HG03103 (cell line): ENCODE data around the gene ST6GAL1.
"Not testable (repeated sequence)": the region's sequence is repeated elsewhere in the genome, so short reads cannot be mapped to it uniquely, and the experiment has no call there.

Source experiments
- ATAC-seq: cut with Tn5 transposase; IDR thresholded peaks from one replicate; pipeline ENCODE4 v1.9.1; 2021; ENCODE audit warnings: low read depth; ENCODE audit not compliant: unreplicated experiment

ST6GAL1 gene

DNA sequence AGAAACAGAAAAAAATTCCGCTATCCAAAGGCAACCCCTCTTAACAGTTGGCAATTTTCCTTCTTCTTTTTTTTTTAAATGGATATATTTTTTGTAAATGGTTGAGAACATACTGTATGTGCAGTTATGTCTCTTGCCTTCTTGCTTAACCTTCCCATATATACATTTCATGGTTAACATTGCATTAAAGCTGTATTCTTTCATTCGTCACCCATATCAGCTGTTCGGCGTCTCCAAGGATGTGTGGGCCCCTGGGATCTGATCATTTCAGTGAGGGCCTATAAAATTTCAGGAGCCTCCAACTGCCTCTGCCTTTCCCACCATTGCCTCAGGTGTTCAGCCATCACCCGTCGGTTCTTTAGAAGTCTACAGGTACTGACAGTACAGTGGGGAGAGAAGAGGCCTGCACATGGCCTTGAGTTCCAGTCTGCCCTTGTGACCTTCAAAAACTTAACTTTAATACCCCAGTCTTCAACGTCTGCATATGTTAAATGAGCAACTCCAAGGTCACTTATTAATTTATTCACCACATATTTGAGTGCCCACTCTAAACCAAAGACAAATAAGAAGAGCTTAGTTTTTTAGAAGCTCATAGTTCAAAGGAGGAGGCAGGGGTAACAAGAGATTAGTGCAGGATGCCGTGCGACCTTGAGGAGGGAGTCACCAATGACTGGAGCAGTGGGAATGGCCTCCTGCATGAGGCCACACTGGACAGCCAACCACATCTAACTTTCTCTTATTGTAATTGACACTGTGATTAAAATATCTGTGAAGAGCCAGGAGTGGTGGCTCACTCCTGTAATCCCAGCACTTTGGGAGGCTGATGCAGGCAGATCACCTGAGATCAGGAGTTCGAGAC, 6.9 kb downstream of the ST6GAL1 start:
- ATAC-seq, result no peak

- no peak for ATAC-seq
Measured at GRCh38 chr3:186938716-186939115, 8.4 kb downstream of the ST6GAL1 start.

GRCh38 chr3:186939536-186939935, 9.2 kb downstream of the ST6GAL1 start:
- no peak for ATAC-seq

DNA sequence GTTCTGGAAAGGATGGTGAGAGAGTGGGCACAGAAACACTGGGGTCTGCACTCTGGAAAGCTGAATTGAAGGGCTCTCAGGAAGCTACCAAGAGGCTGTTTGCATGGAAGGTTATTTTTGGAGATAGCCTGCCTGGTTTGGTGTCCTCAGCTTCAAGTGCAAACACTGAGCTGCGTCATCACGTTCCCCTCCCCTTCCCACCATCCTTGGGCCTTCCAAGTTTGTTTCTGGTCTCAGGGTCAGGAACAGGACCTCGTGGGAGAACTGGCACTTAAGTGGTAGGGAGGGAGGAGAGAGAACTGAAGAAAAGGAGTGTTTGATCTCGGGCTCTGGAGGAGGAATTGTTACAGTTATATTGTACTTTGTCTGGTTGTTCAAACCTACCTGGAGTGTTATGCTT, 10.6 kb downstream of the ST6GAL1 start:
- ATAC-seq, result no peak

DNA sequence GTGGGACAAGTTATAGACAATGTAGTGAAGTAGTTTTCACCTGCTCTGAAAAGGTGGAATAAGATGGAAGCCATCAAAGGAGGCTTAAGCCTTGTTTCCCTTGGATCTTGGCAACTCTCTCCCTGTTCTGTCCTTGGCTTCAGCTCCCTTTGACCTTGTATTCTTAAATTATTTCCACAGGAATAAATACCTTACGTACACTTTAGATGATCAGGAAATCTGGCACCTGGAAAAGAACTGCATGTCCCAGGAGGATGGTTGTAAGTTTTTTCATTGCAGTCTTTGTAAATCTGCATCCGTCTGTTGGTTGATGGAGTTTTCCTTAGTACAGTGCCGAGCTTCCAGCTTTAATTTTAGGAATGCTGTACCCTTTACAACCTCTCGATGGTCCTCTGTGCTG, 11.8 kb downstream of the ST6GAL1 start:
- no peak for ATAC-seq

GRCh38 chr3:186945255-186945823, 15.0 kb downstream of the ST6GAL1 start:
- no peak for ATAC-seq

DNA sequence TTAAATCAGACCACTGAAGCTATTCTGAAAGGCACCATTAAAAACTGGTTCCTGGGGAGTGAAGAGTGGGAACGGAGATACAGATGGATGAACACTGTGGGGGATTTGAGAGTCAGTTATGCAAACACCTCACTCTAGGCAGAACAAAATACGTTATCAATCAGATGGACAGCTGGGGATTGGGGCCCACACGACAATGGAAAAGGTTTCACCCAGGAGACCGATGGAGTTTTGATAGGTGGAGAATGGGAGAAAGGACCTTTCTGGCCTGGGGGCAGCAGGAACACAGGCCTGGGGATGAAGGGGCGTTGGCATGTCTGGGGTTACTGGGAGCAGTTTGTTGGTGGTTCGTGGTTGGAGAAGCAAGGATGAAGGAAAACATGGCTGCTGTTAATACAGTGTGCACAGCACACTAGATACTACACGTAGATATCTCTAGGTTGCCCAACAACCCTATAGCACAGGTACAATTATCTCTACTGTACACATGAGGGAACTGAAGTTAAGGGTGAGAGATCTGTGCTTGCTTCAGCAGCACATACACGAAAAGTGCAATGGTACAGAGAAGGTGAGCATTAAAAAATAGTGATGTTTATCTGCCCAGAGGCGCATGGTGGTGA, 16.5 kb downstream of the ST6GAL1 start:
- peak; percentile 77 for ATAC-seq

DNA sequence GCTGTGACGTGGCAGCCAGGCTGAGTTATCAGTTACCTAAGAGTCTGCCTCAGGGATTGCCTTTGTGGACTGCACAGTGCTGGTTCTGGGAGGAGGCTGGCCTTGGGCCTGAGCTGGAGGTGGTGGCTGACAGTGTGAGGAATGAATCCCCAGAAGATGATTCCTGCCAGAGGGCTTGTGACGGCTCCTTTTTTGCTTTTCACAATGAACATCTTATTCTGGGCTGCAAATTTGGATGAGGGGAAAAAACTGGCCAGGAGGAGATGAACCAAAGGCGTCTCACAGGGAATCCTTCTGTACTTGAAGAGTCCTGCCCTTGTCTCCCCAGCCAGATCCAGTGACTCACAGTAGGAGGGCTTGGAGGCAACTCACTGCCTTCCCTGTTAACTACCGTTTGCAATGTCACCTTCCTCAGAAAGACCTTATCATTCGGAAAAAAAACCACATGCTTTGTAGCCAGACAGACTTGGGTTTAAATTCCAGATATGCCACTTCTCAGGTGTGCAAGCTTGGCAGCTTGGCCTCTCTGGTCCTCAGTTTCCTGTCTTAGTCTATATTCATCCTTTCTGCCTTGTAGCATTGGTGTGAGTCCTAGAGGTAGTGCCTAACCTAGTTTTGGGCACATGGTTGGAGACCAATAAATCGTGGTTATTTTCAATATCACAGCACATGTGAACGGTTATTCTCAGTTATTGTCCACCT, 19.1 kb downstream of the ST6GAL1 start:
- no peak for ATAC-seq

- ATAC-seq, result no peak
Measured at GRCh38 chr3:186950402-186951093, 20.2 kb downstream of the ST6GAL1 start.

DNA sequence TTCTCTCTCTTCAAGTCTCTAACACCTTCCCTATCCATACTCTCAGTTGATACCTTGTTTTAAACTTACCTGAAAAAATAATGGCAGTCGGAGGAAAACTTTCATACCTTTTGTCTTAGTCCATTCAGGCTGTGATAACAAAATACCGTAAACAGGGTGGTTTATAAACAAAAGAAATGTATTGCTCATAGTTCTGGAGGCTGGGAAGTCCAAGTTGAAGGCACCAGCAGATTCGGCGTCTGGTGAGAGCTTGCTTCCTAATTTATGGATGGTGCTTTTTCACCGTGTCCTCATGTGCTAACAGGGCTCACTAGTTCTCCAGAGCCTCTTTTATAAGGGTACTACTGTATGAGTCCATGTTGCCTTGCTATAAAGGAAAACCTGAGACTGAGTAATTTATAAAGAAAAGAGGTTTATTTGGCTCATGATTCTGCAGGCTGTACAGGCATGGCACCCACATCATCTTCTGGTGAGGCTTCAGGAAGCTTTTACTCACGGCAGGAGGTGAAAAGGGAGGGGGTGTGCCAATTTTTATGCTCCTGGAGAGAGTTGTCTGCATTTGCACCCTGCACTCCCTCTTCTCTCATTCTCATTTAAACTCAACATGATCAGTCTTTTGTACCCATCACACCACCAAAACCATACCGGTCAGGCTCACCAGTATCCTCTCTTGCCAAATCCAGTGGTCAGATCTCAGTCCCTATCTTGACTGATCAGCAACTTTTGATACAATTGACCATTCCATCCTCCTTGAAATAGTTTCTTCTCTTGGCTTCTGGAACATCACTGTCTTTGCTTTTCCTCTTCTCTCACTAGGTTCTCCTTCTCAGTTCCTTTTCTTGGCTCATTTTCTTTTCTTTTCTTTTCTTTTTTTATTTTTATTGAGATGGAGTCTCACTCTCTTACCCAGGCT, 21.6 kb downstream of the ST6GAL1 start:
- no peak for ATAC-seq

DNA sequence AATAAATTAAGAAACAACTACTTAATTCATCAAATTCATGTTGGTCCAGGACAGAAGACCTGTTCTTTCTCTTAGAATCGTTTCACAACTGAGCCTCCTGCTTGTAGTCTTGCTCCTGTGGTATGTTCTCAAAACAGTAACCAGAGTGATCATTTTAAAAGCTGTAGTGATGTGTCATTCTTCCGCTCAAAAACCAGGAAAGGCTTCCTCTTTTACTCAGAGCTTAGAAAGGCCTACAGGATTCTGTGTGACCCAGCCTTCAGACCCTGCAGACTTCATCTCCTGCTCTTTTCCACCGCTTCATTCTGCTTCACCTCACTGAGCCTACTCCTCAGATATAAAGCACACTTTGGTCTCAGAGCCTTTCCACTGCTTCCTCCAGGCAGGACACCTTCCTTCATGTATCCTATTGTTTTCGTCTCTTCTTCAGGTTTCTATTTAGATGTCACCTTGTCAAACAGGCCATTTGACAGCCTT, 22.7 kb downstream of the ST6GAL1 start:
- ATAC-seq, result no peak

GRCh38 chr3:186953992-186954699, 23.8 kb downstream of the ST6GAL1 start:
- ATAC-seq, result not testable (repeated sequence)

DNA sequence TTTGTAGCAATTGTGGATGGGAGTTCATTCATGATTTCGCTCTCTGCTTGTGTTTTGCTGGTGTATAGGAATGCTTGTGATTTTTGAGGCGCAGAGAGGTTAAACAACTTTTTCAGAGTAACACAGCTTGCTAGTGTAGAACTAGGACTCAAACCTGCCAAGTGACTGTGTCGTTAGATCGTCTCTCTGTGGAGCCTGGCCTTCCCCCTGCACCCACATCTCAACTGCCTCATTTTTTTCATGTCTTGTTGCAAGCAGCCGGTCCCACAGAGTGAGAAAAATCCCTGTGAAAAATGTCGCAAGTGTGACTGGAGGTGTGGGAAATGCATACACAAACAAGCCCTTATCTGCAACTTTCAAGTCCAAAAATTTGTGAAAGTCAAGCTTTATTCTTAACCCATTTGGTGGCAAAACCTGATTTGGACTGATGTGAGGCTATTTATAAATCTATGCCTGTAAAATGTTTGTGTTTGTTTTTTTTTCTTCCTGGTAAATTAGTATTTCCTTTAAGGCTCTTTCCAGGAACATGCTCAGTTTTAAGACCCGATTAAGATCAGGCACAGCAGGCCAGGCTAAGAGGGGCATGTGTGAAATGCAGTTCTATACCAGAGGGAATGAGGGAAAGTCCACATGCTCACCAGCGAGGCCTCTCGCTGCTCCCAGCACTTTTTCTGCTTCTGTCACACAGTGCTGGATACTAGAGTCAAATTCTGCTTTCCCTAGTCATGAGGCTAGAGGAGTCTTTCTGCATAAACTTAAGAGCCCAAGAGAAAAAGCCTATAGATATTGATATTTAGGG, 25.8 kb downstream of the ST6GAL1 start:
- ATAC-seq, result no peak

- ATAC-seq, result no peak
Measured at GRCh38 chr3:186959029-186959624, 28.8 kb downstream of the ST6GAL1 start.

DNA sequence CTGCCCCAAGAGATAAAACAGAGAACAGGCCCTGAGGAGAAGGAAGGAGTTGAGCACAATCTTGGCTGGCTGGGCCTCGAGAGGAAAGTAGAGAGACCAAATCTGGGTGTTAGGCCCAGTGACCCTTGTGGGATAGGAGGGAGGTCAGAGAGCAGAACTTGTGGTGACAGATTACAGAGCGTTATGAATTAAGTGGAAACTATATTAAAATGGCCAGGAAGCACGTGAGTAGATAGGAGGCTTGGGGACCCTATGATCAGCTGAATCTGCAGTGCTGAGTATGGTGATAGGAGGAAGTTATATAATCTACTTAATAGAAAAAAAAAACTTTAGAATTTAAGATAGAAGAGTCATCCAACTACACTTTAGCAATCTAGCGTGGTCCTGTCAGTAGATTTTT, 30.0 kb downstream of the ST6GAL1 start:
- no peak for ATAC-seq

GRCh38 chr3:186962445-186962844, 32.1 kb downstream of the ST6GAL1 start:
- no peak for ATAC-seq

- no peak for ATAC-seq
Measured at GRCh38 chr3:186963636-186964035, 33.3 kb downstream of the ST6GAL1 start.

GRCh38 chr3:186964071-186964470, 33.7 kb downstream of the ST6GAL1 start:
- ATAC-seq, result no peak
